H1 (cell line): ENCODE measurements around the gene DNAH8. TPM values are rescaled to one million over a fixed set of nuclear protein-coding genes. Genes with fewer than 3 reads are reported as not detected.

Experiments used
- CTCF ChIA-PET: fragments of 300-600 bp; sonication (Branson Sonifier 250); formaldehyde crosslinking; loops from one replicate; lab custom pipeline; 2021; ENCODE audit not compliant: partially characterized antibody; lab: Charles Lee
- POLR2A ChIA-PET: fragments of 300-600 bp; sonication (Branson Sonifier 250); formaldehyde crosslinking; loops from one replicate; lab custom pipeline; 2021; ENCODE audit warnings: inconsistent platforms; ENCODE audit not compliant: partially characterized antibody; lab: Charles Lee
- DNase-seq, 2 experiments: peaks; one replicate each; pipeline versions ENCODE4 v3.0.0 to v3.0.0-alpha.2; 2010 to 2022; ENCODE audit warnings: low spot score in 2 of 2, low read depth in 1 of 2, mixed read lengths in 1 of 2
- FAIRE-seq: peaks from 2 replicates; lab custom pipeline; 2011; peaks lifted over from hg19 to GRCh38; lab: Jason Lieb, UNC
- H2AFZ ChIP-seq: 2 replicates; pipeline ENCODE4 v1.8.1; 2012; ENCODE audit warnings: low read length, inconsistent platforms
- H2AK5ac ChIP-seq: 2 replicates; pipeline ENCODE4 v1.6.1; 2013; ENCODE audit warnings: low read depth, low read length
- H2BK120ac ChIP-seq: replicated peaks from 2 replicates; pipeline ENCODE3; 2013; ENCODE audit warnings: low read depth, low read length, inconsistent platforms
- H2BK12ac ChIP-seq: 2 replicates; pipeline ENCODE4 v1.6.1; 2013; ENCODE audit warnings: low read depth, low read length
- H2BK15ac ChIP-seq: 2 replicates; pipeline ENCODE4 v1.6.1; 2013; ENCODE audit warnings: low read length
- H2BK20ac ChIP-seq: 2 replicates; pipeline ENCODE4 v1.6.1; 2013; ENCODE audit warnings: low read length
- H2BK5ac ChIP-seq: 2 replicates; pipeline ENCODE4 v1.6.1; 2013; ENCODE audit warnings: low read depth, low read length
- H3K14ac ChIP-seq: 2 replicates; pipeline ENCODE4 v1.6.1; 2013; ENCODE audit warnings: inconsistent platforms; ENCODE audit not compliant: insufficient read length
- H3K18ac ChIP-seq: 2 replicates; pipeline ENCODE4 v1.6.1; 2013; ENCODE audit warnings: low read length; ENCODE audit errors: extremely low read depth
- H3K23ac ChIP-seq: 2 replicates; pipeline ENCODE4 v1.6.1; 2013; ENCODE audit warnings: inconsistent platforms; ENCODE audit not compliant: insufficient read length
- H3K23me2 ChIP-seq: 2 replicates; pipeline ENCODE4 v1.6.1; 2013; ENCODE audit warnings: low read depth, low read length
- H3K27ac ChIP-seq: 2 replicates; pipeline ENCODE4 v1.6.1; 2011; ENCODE audit warnings: low read depth, low read length, inconsistent platforms
- H3K27me3 ChIP-seq, 4 experiments: replicated peaks in 1 of 4; 1 replicate in 1 of 4; 2 replicates in 3 of 4; pipeline versions ENCODE4 v1.6.1 to v1.8.1; 2011 to 2013; ENCODE audit warnings: low read length in 3 of 4, mild to moderate bottlenecking in 3 of 4, inconsistent platforms in 2 of 4, mixed read lengths in 2 of 4, moderate library complexity in 1 of 4; ENCODE audit not compliant: control insufficient read depth in 3 of 4, insufficient read depth in 3 of 4; ENCODE audit errors: extremely low read depth in 1 of 4
- H3K36me3 ChIP-seq, 4 experiments: 2 replicates each; pipeline versions ENCODE4 v1.6.1 to v1.8.1; 2011 to 2013; ENCODE audit warnings: mild to moderate bottlenecking in 4 of 4, low read length in 3 of 4, moderate library complexity in 2 of 4, control low read depth in 1 of 4, inconsistent platforms in 1 of 4; ENCODE audit not compliant: insufficient read depth in 4 of 4, control insufficient read depth in 2 of 4
- H3K4ac ChIP-seq: replicated peaks from 2 replicates; pipeline ENCODE3; 2013; ENCODE audit warnings: low read length, low read depth, mixed read lengths, inconsistent platforms; ENCODE audit not compliant: insufficient read length
- H3K4me1 ChIP-seq, 4 experiments: replicated peaks in 1 of 4; 1 replicate in 1 of 4; 2 replicates in 3 of 4; pipeline versions ENCODE4 v1.6.1 to v1.8.1; 2011 to 2013; ENCODE audit warnings: low read length in 3 of 4, inconsistent platforms in 2 of 4, mixed read lengths in 1 of 4; ENCODE audit not compliant: insufficient read depth in 4 of 4, control insufficient read depth in 3 of 4
- H3K4me2 ChIP-seq, 2 experiments: 2 replicates each; pipeline versions ENCODE4 v1.6.1 to v1.8.1; 2011 to 2013; ENCODE audit warnings: low read depth in 2 of 2, low read length in 2 of 2, control low read depth in 1 of 2, inconsistent platforms in 1 of 2, mild to moderate bottlenecking in 1 of 2; ENCODE audit not compliant: insufficient read depth in 1 of 2
- H3K4me3 ChIP-seq, 4 experiments: fragments of 200-600, 300-600 bp in 1 of 4; sonication (generic), shearing (Covaris generic), sonication (Bioruptor Twin) in 1 of 4; 2 replicates each; pipeline versions ENCODE4 v1.5.1 to v1.8.1; 2011 to 2016; ENCODE audit warnings: low read length in 4 of 4, low read depth in 3 of 4, control low read depth in 2 of 4, inconsistent platforms in 2 of 4, mild to moderate bottlenecking in 2 of 4, mixed read lengths in 1 of 4, moderate library complexity in 1 of 4; ENCODE audit not compliant: insufficient read depth in 2 of 4; ENCODE audit errors: extremely low read depth in 1 of 4
- H3K56ac ChIP-seq: replicated peaks from 2 replicates; pipeline ENCODE3; 2013; ENCODE audit warnings: low read depth, mild to moderate bottlenecking, mixed read lengths, low read length, inconsistent platforms; ENCODE audit not compliant: insufficient read length
- H3K79me1 ChIP-seq: 2 replicates; pipeline ENCODE4 v1.6.1; 2013; ENCODE audit warnings: low read depth, low read length, control low read depth
- H3K79me2 ChIP-seq, 2 experiments: 2 replicates each; pipeline versions ENCODE4 v1.6.1 to v1.8.1; 2012 to 2013; ENCODE audit warnings: low read length in 2 of 2, mild to moderate bottlenecking in 2 of 2, inconsistent platforms in 1 of 2; ENCODE audit not compliant: insufficient read depth in 2 of 2, control insufficient read depth in 1 of 2
- H3K9ac ChIP-seq, 4 experiments: replicated peaks in 1 of 4; 1 replicate in 1 of 4; 2 replicates in 3 of 4; pipeline versions ENCODE4 v1.6.1 to v1.8.1; 2011 to 2013; ENCODE audit warnings: low read depth in 3 of 4, low read length in 3 of 4, control low read depth in 2 of 4, mild to moderate bottlenecking in 2 of 4, moderate library complexity in 2 of 4, inconsistent platforms in 1 of 4; ENCODE audit errors: extremely low read depth in 1 of 4
- H3K9me3 ChIP-seq, 2 experiments: 2 replicates each; pipeline versions ENCODE4 v1.6.1 to v1.8.1; 2012 to 2013; ENCODE audit warnings: mild to moderate bottlenecking in 2 of 2, moderate library complexity in 2 of 2, control low read depth in 1 of 2, inconsistent platforms in 1 of 2, low read depth in 1 of 2, low read length in 1 of 2, mixed read lengths in 1 of 2; ENCODE audit not compliant: insufficient read depth in 2 of 2
- H4K20me1 ChIP-seq, 2 experiments: replicated peaks in 1 of 2; 2 replicates each; pipeline versions ENCODE3 to v1.8.1; 2011 to 2013; ENCODE audit warnings: inconsistent platforms in 2 of 2, low read length in 2 of 2, mild to moderate bottlenecking in 1 of 2; ENCODE audit not compliant: insufficient read depth in 2 of 2, control insufficient read depth in 1 of 2
- H4K5ac ChIP-seq: 2 replicates; pipeline ENCODE4 v1.6.1; 2013; ENCODE audit warnings: low read length, low read depth, mixed read lengths, inconsistent platforms; ENCODE audit not compliant: insufficient read length
- H4K8ac ChIP-seq: 2 replicates; pipeline ENCODE4 v1.8.0; 2013; ENCODE audit warnings: mild to moderate bottlenecking, moderate library complexity, low read length, inconsistent platforms; ENCODE audit not compliant: insufficient read depth; ENCODE audit errors: extremely low read depth
- H4K91ac ChIP-seq: replicated peaks from 2 replicates; pipeline ENCODE3; 2013; ENCODE audit warnings: low read length, mixed read lengths, inconsistent platforms; ENCODE audit not compliant: insufficient read length
- TEAD4 ChIP-seq: IDR thresholded peaks from 2 replicates; pipeline ENCODE4 v1.6.1; 2012; ENCODE audit warnings: low read depth, low read length, inconsistent platforms, mixed read lengths
- WGBS, 2 experiments: shearing (Covaris generic) in 1 of 2; methylation state at CpG; one replicate each; pipeline versions ENCODE4 v1.1.6 to v1.1.7; 2013 to 2015; ENCODE audit warnings: low lambda C conversion rate in 2 of 2, mixed read lengths in 2 of 2, inconsistent platforms in 1 of 2, low coverage in 1 of 2, missing lambda C conversion rate in 1 of 2; ENCODE audit not compliant: insufficient replicate concordance in 2 of 2, insufficient coverage in 1 of 2, insufficient read length in 1 of 2; ENCODE audit errors: extremely low coverage in 1 of 2, missing lambda C conversion rate in 1 of 2; 5-methylcytosine and 5-hydroxymethylcytosine counted together
- polyA plus RNA-seq, 7 experiments: library from polyadenylated mRNA; depleted of rRNA in 3 of 7; stranded (reverse) in 5 of 7; unstranded in 2 of 7; fragments of >200 nt in 5 of 7; fragments of 200-250 nt in 2 of 7; gene quantifications; 1 replicate in 5 of 7; 2 replicates in 1 of 7; 4 replicates in 1 of 7; pipeline versions ENCODE4 v1.2.1 to v1.2.3, GENCODE V29; 2011 to 2013; ENCODE audit warnings: missing spikeins in 2 of 7, mixed read lengths in 2 of 7
- total RNA-seq: library from RNA; stranded (reverse); fragmentation: NEBNext Ultra II Directional; extraction: Animal tissue kit (Norgen Biotek cat#: 25700); gene quantifications from 2 replicates; pipeline ENCODE4 v1.2.1, GENCODE V29; 2021

Gene DNAH8
- total and polyA plus RNA-seq, 2 of the 8 experiments (the other 6 are each of a cell fraction or from before 2014, with no cell fraction given) = under 0.01 TPM; not detected in 1

DNA sequence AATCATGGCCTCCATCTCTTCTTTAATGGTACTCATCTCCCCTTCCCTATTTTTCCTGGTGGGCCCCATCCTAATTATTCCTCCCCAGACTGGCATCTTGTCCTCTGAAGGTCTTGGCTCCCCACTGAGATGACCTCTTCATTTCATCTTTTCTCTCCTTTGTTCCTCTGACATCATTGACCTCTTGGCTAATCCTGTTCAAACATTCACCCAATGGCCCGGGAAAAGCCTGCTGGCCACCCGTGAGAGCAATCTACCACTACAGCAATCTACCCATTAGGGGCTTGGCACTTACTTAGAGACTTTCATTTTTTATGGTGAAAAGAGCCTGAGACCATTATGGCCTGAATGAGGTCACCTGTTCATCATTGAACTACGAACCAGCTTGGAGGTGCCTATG is 130.8 kb downstream of the DNAH8 start:
- no peaks in the 10 kb centered on the region for H3K36me3 ChIP-seq
- no peaks in the 10 kb centered on the region for H4K20me1 ChIP-seq
- H3K4ac ChIP-seq = no peak overlapping the region
- H3K27me3 ChIP-seq = peaks cover 0 to 1% (median 0%) of the 10 kb centered on the region in 4 experiments; a peak in 1 of 7 replicates
- H3K18ac ChIP-seq = no peak overlapping the region
- H4K8ac ChIP-seq = no peak overlapping the region
- H2BK20ac ChIP-seq = no peak overlapping the region
- H3K9ac ChIP-seq = no peak overlapping the region
- no peak overlapping the region for H3K4me3 ChIP-seq
- H3K23me2 ChIP-seq = no peaks in the 10 kb centered on the region
- no peak for TF ChIP-seq TEAD4
- no peak overlapping the region for H2AFZ ChIP-seq
- 83% methylated on average over 3 of the region's 3 CpGs; no CpG with 5 or more reads in 1 of the 2 experiments for whole genome bisulfite sequencing, 2 experiments
- ChIA-PET CTCF (interaction anchor here (1.0 to 1.2 kb wide), 2 partner anchors 14 to 242 kb away, joined by 3 to 4 read pairs; no protein-coding TSS in a partner anchor), POLR2A (no interaction called here)
- no peaks in the 10 kb centered on the region for H3K9me3 ChIP-seq
- H3K79me2 ChIP-seq = no peaks in the 10 kb centered on the region
- no peak overlapping the region for H3K56ac ChIP-seq
- H3K4me1 ChIP-seq = no peaks in the 10 kb centered on the region
- no peak overlapping the region for H2AK5ac ChIP-seq
- no peak overlapping the region for H4K5ac ChIP-seq
- no peak overlapping the region for H3K4me2 ChIP-seq
- no peaks in the 10 kb centered on the region for H3K79me1 ChIP-seq
- H2BK120ac ChIP-seq = no peak overlapping the region
- FAIRE-seq (no peak), DNase-seq (no peak)
- no peak overlapping the region for H2BK15ac ChIP-seq
- H3K27ac ChIP-seq = no peak overlapping the region
- no peak overlapping the region for H4K91ac ChIP-seq
- no peak overlapping the region for H3K14ac ChIP-seq
- no peak overlapping the region for H2BK5ac ChIP-seq
- H3K23ac ChIP-seq = no peak overlapping the region
- H2BK12ac ChIP-seq = no peak overlapping the region
